ENCODE results near the gene TBC1D9.

DNA sequence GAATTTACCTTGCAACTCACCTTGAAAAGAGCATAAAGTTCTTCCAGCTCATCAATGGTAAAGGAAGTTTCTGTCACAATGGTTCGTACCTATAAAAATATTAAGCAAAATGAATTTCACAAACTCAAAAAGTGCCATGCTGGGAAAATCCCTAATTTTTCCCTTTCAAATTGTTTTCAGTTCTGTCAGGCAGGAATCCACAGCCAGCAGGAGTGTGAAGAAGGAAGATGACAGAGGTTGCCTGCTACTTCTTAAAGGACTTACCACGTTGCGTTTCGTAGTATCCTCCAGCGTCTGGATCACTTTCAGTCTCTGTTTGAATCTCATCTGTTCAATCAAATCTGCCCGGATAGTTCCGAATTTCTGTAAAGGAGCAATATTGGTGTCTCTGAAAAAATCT lies 117.1 kb downstream of the TBC1D9 start:
- TF ChIP-seq, protein P1, sequence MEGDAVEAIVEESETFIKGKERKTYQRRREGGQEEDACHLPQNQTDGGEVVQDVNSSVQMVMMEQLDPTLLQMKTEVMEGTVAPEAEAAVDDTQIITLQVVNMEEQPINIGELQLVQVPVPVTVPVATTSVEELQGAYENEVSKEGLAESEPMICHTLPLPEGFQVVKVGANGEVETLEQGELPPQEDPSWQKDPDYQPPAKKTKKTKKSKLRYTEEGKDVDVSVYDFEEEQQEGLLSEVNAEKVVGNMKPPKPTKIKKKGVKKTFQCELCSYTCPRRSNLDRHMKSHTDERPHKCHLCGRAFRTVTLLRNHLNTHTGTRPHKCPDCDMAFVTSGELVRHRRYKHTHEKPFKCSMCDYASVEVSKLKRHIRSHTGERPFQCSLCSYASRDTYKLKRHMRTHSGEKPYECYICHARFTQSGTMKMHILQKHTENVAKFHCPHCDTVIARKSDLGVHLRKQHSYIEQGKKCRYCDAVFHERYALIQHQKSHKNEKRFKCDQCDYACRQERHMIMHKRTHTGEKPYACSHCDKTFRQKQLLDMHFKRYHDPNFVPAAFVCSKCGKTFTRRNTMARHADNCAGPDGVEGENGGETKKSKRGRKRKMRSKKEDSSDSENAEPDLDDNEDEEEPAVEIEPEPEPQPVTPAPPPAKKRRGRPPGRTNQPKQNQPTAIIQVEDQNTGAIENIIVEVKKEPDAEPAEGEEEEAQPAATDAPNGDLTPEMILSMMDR (IDR thresholded peaks at IDR 0.05) = no peak
- TF ChIP-seq POLR2A (IDR thresholded peaks at IDR 0.05) = no peak
